Activated CD4-positive, alpha-beta T cell treated with anti-CD3 and anti-CD28 coated beads, Interleukin-2, amount 50 U/mL, for 1 hour (primary cell): Measurements from ENCODE around the gene ATP5F1A.

Experiments used
- DNase-seq: peaks from one replicate; pipeline ENCODE4 v3.0.0-alpha.2; 2020

Gene ATP5F1A

GRCh38 chr18:46042571-46043123, 55.4 kb downstream of the ATP5F1A start:
- no peak for DNase-seq

- no peak for DNase-seq
Observed at GRCh38 chr18:46040747-46041104, 57.4 kb downstream of the ATP5F1A start.

- no peak for DNase-seq
Observed at GRCh38 chr18:46040033-46040746, 57.9 kb downstream of the ATP5F1A start.

GRCh38 chr18:46037512-46038305, 60.4 kb downstream of the ATP5F1A start:
- no peak for DNase-seq

- DNase-seq: no peak
Observed at GRCh38 chr18:46035696-46036680, 62.1 kb downstream of the ATP5F1A start.

- DNase-seq: no peak
Observed at GRCh38 chr18:46034230-46034629, 63.9 kb downstream of the ATP5F1A start.

GRCh38 chr18:46031741-46032140, 66.4 kb downstream of the ATP5F1A start:
- DNase-seq: no peak
